Activated T-helper 1 cell treated with Interleukin-2 at 50 U/mL for 16 hours (primary cell): ENCODE results near the gene CDHR5.
"Not testable (repeated sequence)": the region's sequence is repeated elsewhere in the genome, so short reads cannot be mapped to it uniquely, and the experiment has no call there.

Experiments
- DNase-seq: peaks from one replicate; pipeline ENCODE4 v3.0.0-alpha.2; 2020; ENCODE audit warnings: low read depth

Gene CDHR5, protein sequence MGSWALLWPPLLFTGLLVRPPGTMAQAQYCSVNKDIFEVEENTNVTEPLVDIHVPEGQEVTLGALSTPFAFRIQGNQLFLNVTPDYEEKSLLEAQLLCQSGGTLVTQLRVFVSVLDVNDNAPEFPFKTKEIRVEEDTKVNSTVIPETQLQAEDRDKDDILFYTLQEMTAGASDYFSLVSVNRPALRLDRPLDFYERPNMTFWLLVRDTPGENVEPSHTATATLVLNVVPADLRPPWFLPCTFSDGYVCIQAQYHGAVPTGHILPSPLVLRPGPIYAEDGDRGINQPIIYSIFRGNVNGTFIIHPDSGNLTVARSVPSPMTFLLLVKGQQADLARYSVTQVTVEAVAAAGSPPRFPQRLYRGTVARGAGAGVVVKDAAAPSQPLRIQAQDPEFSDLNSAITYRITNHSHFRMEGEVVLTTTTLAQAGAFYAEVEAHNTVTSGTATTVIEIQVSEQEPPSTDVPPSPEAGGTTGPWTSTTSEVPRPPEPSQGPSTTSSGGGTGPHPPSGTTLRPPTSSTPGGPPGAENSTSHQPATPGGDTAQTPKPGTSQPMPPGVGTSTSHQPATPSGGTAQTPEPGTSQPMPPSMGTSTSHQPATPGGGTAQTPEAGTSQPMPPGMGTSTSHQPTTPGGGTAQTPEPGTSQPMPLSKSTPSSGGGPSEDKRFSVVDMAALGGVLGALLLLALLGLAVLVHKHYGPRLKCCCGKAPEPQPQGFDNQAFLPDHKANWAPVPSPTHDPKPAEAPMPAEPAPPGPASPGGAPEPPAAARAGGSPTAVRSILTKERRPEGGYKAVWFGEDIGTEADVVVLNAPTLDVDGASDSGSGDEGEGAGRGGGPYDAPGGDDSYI

DNA sequence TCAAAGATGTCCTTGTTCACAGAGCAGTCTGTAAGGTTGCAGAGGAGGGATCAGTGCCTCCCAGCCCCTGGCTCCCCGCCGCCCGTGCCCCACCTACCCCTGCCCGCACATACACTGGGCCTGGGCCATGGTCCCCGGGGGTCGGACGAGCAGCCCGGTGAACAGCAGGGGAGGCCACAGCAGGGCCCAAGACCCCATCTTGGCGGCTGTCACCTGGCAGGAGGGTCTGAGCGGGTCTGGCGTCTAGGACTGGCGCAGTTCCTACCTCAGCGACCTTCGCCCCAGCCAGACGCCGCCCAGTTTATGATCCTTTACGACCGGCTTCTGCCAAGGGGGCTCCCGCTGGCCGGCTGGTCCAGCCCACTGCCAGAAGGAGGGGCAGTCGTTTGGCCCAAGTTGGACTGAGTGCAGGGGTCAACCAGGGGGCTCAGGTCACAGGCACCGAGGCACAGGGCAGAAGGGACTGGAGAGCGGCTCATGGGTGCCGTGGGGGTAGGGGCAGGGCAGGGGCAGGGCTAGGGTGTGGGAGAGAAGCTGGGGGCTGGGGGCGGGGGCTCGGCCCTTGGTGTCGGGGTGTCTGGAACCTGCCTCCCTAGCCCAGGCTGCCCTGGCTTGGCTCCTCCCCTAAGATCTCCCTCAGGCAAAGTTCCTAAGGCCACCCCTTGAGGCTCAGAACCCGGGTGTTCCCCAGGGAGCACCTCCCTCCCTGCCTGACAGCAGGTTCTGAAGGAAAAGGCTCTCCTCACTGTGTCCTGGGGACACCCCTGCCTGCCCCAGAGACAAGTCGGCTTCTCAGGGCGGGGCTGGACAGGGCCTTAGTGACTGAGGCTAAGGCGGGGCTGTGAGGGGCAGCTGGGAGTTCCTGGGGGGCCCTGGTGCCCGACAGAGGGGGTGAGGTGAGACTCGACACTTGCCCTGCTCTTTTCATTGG is at the start of gene CDHR5:
Gene CDHR5 (minus strand): TSS at position 251 of the 931 bp plus-strand sequence. CDS start 53 bp downstream, at position 198.
- DNase-seq = no peak

DNA sequence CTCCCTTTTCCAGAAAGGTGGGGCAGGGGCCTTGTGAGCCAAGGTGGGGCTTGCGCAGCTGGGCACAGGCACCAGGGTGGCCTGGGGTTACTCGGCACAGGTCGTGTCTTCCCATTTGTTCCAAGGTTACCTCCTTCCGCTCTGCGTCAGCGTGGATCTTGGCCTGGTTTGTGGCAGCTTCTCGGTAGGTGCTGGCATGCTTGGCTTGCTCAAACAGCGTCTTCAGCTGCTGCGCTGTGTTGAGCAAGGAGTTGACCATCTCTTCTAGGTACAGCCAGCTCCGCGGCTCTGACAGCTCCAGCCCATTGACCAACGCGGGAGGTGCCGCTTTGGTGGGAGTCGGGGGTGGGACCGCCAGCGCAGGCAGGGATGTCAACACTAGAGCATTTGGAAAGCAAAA is 49.7 kb upstream of the CDHR5 start:
- no peak for DNase-seq

DNA sequence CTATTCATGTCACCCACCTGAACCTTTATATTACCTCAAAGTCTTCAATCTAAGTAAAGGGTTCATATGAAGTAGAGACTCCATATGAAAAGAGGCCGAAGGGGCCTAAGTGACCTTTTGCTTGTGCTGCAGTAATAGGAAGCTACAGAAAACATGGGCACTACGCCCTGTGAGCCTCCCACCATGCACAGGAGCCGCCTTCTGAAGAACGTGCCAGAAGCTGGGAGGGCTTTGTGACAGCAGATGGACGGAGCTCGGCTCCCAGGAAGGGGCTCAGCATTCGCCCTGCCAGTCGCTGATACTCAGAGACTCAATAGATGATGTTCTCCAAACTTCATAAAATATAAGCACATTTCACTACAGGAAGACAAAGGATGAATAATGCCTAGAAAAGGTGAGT is 49.1 kb upstream of the CDHR5 start:
- no peak for DNase-seq

DNA sequence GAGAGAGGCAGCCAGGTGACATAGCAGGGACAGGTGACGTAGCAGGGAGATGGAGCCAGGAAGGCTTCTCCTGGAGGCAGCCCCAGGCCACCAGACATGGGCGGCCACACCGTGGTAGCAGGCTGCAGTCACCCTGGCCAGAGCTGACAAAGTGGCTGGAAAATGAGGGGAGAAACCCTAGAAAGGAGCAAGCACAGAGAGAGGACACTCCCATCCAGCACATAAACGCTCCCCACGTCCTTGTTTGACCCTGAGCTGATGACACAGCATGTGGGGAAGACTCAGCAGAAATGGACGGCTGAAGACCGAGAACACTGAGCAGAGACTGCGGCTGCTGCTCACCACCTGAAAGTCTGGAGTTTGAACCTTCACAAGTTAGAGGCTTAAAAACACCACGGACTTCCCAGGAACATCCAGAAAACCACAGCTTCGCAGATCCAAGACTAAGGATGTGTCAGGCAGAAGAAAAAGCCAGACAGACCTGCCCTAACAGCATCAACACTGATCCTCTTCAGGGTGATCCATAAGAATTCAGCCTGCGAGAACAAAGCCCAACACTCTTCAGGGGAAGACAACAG is 41.0 kb upstream of the CDHR5 start:
- DNase-seq = no peak

DNA sequence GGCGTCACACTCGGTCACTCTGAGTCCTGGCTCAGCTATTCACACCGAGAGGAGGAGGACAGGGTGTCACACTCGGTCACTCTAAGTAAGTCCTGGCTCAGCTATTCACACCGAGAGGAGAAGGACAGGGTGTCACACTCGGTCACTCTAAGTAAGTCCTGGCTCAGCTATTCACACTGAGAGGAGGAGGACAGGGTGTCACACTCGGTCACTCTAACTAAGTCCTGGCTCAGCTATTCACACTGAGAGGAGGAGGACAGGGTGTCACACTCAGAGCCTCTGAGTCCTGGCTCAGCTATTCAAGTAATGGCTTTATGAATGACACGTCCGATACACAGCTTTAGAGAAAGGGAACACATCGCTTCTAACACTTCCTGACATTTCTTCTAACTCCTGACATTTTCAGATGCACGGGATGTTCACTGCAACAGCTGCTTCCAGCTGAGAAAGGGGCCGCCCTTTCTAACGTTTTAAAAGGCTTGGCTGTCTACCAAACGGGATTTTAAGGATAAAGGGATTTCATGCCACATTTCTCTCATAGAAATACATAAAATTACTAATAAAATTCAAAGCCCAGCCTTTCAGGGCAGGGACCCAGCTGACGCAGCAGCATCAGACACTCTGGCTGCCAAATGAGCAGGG is 40.4 kb upstream of the CDHR5 start:
- no peak for DNase-seq

DNA sequence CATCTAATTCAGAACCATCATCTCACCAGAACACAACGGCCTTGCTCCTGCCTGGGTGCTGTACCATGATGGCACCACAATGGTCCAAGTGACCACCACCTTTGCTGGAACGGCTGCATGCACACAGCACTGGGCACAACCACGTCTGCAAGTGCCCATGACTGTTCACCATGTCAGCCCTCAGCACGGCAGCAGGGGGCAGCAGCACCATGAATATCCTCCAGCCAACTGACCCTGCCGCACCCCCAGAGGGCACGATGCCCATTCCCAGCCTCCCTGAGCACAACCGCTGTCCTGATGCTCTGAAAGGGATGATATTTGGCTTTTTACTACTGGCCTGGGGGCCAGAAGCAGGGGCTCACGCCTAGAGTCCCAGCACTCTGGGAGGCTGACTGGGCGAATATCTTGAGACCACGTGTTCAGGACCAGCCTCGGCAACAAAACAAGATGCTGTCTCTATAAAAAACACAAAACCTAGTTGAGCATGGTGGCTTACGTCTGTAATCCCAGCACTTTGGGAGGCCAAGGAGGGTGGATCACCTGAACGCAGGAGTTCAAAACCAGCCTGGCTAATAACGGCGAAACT is 38.0 kb upstream of the CDHR5 start:
- DNase-seq = no peak

DNA sequence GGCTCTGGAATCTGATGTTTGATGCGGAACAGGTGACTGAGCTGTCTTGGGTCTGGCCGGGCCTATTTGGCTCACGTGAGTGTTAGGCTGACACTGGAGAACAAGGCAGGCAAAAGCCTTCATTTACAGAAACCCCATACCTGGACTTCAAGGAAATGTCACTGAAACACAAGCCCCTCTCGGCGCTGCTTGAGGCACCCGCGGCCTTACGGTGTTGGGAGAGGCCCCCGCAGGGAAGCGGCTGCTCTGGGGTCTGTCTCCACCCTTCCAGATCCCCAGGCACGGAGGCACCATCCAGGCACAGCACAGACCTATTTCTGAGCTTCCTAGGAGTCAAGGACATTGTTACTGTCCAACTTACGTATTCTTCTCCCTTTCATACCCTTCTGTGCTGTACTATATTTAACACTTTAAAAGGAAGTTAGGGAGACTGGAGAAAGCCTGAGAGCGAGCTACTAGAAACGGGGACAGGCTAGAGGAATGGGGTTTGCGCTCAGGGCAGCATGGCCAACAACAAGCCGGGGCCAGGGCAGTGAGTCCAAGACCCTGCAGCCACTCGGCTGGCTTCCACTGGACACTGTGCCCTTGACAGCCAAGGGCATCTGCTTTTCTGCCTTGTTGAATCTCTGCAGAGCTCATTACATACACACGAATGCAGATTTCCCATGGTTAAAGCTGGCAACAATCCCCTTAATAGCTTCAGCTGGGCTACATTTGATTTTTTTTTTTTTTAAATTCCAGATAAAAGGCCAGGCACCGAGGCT is 36.1 kb upstream of the CDHR5 start:
- DNase-seq = no peak

DNA sequence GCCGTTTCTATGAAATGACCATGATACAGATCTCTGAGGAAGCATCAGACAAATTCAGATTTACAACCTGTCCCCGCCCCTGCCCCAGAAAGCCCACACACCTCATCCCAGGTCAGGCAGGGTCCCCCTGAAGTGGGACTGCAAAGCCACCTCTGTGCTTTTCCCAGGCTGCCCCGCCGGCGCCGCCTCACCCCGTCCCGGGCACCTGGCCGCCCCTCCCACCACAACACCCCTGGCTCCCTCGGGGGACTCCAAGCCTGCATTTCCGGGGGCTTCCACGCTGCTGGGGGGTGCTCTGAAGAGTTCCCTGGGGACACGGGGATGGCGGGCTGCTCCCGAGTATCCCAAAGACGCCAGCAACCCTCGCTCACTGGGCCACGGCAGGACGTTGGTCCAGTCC is 35.5 kb upstream of the CDHR5 start:
- DNase-seq = no peak

DNA sequence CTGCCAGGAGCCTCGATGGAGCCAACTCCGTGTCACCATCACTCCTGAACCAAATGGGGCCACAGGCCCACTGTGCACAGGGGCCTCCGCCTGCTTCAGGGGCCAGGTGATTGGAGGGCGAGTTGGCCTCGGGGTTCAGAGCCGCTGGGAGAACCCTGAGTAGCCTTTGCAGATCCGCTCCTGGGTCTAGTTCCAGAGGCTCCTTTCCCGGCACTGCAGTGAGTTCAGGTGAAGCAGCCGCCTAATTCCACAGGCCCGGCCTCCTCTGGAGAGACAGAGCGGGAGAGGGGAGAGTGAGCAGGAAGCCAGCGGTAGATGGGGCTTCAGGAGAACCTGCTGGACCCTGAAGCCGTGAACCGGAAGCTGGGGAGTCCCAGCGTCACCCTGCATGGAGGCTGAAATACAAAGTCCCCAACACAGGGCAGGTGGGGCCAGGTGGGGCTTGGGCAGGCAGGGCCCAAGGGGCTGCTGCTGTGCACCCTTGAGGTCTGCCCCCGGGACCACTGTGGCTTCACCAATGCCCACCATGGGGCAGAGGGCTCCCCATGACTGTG is 34.9 kb upstream of the CDHR5 start:
- DNase-seq = no peak

DNA sequence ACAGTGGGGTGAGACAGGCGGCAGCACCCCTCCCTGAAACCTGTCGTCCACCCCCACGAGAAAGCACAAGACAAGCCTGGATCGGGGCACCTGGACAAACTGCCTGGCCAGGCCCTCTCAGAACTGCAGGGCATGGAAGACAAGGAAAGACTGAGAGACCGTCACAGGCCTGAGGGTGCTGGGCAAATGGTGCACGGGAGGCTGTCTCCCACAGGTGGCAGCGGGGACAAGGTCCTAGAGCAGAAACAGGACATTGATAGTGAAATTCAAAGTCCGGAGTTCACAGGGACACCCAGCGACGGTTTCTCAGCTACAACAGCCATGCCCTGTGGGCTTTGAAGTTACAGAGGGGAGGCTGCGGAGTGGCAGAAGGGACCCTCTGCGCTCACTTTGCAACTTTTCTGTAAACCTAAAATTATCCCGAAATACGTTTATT is 33.0 kb upstream of the CDHR5 start:
- DNase-seq = no peak

DNA sequence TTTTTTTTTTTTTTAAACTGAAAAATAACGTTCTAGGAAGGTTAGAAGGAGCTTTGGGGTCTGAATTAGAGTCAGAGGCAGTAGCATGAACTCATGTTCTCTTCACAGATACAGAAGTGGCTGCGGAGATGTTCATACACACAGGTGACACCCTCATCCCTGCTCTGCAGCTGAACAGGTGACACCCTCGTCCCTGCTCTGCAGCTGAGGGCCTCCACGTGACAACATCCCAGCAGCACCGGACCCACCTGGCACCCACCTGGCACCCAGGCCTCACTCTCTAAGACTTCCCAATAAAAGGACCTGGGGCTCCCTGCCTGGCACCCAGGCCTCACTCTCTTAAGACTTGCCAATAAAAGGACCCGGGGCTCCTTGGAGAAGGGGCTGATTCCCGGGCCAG is 32.1 kb upstream of the CDHR5 start:
- no peak for DNase-seq

DNA sequence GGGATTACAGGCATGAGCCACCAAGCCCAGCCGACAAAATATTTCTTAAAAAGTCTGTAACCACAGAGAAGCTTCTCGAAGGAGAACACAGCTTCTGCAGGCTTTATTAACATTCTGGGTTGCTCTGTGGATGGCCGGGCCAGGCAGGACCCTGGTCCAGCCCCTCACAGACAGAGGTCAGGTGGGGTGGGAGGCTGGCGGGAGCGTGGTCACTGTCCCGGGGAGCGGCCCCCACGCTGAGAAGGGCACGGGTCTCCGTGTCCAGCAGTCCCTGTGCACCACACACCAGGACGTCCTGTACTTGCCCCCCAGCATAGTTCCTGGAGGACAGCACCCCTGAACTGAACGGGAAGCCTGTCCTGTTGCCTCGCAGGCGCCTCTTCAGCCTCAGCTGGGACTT is 31.7 kb upstream of the CDHR5 start:
- no peak for DNase-seq

DNA sequence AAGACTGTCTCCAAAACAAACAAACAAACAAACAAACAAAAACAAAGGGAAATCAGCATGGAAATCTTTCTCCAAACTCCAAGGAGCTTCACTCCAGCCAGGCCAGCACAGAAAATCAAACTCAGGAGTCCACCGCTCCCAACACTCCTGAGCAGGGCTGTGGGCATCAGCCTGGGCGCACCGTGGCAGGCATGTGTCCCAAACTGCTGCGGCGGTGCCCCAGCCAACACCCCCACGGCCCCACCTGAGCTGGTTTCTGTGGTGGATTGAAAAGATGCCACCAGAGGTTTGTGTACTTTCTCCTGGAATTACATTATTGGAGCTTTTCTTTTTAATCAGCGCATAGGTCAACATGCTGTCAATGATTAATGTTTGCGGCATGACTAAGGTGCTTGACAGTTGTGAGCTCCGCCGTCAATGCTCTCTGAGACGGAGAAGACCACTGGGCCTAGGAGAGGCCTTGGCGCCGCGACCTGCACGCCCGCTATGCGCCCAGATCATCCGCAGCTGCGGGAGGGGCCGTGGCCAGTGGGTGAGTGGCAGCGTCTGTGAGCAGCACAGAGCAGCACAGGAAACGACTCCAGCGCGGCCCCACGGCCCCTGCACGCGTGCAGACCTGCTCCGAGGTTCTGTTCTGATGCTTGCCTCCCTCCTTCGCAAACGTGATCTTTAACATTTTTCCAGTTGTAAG is 30.4 kb upstream of the CDHR5 start:
- DNase-seq = no peak

DNA sequence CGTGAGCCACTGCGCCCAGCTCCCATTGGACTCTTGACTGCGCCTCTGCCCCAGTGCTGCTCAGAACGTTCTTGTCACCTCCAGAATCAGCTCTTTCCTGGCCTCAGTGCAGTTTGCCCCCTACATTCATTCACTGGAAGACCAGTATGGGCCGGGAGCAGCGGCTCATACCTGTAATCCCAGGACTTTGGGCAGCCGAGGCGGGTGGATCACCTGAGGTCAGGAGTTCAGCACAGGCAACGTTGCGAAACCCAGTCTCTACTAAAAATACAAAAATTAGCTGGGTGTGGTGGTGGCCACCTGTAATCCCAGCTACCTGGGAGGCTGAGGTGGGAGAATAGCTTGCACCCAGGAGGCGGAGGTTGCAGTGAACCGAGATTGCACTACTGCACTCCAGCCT is 29.7 kb upstream of the CDHR5 start:
- DNase-seq = not testable (repeated sequence)

DNA sequence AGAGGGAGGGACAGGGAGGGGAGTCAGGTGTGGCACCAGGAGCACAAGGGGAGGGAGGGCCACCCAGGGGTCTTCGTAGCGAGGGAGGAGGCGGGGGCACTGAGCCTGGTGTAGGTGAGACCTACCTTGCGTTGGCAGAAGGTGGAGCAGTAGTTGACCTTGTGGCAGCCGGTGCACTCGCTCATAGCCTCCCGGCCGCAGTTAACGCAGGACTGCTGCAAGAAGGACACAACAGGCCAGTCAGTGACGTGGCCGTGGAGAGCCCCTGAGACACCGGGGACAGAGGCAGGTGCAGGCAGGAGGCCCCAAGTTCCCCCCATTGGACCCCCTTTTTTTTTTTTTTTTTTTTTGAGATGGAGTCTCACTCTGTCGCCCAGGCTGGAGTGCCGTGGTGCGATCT is 29.1 kb upstream of the CDHR5 start:
- DNase-seq = no peak

DNA sequence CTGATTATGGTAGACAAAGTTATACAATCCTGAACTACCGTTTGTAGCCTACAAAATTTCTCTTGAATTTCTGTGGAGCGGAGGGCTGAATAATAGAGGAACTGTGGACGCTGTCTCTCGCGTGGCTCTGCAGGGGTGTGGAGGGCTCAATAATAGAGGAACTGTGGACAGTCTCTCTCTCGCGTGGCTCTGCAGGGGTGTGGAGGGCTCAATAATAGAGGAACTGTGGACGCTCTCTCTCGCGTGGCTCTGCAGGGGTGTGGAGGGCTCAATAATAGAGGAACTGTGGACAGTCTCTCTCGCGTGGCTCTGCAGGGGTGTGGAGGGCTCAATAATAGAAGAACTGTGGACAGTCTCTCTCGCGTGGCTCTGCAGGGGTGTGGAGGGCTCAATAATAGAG is 28.4 kb upstream of the CDHR5 start:
- DNase-seq = not testable (repeated sequence)

DNA sequence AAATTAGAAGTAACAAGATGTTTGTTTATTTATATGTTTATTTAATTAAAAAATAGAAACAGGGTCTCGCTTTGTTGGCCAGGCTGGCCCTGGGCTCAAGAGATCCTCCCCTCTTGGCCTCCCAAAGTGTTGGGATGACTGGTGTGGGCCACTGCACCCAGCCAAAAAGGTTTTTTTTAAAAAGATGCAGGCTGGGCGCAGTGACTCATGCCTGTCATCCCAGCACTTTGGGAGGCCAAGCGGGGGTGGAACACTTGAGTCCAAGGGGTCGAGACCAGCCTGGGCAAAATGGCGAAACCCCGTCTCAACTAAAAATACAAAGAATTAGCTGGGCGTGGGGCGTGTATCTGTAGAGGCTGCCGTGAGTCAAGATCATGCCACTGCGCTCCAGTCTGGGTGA is 25.7 kb upstream of the CDHR5 start:
- no peak for DNase-seq

DNA sequence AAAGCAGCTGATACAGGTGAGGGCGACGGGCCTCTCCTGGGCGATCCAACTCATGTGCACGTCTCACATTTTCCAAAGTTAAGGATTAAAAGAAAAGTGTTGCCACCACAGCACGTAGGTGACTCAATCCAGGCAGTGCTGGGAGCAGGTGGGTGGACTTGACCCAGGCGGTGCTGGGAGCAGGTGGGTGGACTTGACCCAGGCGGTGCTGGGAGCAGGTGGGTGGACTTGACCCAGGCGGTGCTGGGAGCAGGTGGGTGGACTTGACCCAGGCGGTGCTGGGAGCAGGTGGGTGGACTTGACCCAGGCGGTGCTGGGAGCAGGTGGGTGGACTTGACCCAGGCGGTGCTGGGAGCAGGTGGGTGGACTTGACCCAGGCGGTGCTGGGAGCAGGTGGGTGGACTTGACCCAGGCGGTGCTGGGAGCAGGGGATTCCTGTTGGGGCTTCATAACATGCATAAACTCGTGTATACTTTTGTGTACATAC is 23.0 kb upstream of the CDHR5 start:
- not testable (repeated sequence) for DNase-seq

DNA sequence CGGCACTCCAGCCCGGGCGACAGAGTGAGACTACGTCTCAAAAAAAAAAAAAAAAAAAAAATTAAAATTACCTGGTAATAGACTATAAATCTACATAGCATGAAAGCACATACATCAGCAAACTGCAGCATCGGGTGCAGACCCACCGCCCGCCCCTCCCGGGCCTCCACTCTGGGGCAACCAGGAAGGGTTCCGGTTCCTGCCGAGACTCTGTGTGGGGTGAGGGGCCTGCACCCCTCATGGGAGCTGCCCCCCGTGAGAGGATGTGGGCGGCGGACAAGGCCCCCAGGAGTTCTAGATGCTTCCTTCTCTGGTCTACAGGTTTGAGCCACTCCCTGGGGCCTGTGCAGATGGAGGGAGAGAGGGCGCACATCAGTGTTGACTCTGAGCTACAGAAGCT is 21.5 kb upstream of the CDHR5 start:
- DNase-seq = no peak
